NCI-H82 (cell line): ENCODE results near the gene CCIN.

Experiments
- DNase-seq: peaks from one replicate; lab custom pipeline; 2025; lab: John Stamatoyannopoulos, UW

CCIN gene

DNA sequence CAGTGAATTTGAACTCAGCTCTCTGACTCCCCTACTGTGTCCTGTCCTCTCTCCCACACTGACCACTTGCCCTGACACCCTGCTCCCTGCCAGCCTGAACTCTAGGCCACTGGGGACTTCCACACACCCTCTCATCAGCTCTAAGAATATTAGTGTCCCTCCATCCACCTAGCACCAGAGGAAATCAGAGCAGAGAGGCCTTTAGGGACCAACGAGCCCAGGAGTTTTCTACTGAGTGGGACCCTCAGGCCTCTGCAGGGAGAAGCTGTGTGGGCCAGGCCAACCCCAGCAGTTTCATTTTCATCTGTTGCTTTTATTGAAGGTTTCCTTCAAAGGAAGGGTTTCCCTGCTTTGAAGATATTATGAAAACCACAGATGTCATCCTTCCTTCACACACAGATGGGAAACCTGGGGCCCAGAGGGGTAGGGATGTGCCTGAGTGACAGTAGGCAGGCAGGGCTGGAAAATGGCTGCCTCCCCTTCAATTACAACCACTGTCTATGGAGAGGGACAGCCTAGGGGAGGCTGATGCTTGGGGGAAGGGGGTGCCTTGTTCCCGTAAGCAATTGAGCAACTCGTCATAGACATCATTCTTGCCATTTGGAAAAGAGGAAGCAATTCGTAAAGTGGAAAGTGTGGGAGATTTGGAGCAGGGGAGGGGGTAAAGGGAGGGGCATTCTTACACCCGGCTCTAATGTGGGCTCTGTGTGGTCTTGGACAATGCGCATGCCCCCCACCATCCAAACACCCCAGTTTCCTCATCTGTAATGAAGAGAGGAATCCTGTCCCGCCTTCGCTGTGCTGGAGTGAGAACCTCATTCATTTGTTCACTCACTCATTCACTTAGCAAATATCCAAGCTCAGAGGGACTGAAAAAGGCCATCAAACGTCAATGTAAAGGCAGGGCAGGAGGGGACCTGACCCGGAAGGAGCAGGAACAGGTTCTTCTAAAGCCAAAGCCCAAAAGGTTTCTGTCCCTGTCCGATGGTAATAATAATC lies 28.8 kb upstream of the CCIN start:
- DNase-seq, result no peak

DNA sequence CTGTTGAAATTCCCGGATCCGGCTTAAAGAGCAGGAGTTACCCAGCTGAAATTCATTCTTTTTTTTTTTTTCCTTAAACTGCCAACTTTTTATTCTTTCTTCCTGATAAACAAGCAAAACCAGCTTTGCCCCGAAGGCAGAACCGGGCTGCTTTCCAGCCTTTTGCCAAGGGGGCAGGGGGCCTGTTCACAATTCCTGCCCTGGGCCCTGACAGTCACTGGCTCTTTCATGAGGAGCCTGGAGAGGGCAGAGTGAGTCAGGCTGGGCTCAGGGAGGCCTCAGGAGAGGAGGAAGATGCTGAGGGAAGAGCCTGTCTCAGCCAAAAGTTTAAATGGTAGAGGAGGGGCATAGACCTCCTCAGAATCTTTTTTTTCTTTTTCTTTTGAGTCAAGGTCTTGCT lies 27.9 kb upstream of the CCIN start:
- DNase-seq, result no peak

DNA sequence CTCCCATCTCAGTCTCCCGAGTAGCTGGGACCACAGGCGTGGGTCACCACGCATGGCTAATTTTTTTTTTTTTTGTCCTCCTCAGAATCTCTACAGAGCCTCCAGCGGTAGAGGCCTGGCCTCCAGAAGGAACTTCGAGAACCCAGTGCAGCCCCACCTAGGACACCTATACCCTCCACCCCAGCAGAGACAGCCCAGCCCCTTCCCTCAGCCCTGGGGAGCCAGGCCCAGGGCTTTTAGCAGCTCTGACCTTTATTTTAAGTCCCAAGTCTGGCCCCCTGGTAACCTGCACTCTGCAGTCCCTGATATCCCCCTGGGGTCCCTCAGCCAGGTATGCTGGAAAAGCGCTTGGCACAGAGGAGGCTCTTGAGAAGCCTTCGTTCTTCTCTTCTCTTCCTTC lies 27.4 kb upstream of the CCIN start:
- DNase-seq, result no peak

DNA sequence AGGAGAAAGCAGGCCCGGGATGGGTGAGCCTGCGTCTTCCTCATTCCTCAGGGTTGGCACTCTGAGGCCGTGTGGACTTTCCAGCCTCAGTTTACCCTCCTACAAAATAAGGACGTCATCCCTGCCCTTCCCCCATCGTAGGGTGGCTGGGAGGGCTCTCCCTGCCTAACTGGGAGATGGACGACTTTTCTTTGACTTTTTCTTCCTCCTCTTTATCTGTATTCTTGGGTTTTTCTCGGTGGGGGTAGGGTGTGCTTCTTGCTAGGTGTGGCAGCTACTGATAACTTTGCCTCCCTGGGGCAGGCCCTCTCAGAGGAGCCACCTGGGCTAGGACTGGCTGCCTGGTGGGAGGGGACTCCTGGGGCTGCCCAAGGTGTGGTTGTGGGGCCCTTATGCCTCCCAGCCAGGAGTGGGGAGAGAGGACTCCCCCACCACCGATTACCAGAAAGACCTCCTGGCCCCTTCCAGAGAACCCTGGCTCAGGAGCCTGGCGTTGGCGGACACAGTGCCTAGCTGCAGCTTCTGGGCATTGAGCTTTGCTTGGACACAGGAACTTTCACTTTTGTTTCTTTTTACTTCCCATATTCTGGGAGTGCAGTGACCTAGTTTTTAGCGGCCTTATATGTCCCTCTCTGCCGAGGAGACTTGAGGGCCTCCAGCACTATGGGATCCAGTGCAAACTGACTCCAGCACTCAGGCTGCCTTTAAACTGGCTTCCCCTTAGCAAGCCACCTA lies 26.5 kb upstream of the CCIN start:
- no peak for DNase-seq

DNA sequence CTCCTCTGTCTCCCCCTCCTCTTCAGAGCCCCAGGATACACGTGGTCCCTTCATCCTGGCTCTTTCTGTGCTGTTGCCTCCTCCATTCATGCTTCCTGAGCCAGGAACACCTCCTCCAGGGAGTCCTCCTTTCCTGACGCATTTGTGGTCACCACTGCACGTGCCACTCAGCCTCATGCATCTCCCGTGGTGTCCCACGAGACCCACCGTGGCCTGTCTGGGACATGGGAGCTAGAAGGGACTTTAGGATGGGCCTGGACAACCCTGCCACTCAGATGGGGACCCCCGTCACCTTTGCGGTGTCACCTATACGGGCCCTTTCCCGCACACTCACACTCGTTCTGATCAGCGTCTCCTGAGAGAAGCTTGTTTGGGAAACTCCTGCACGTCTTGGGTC lies 25.9 kb upstream of the CCIN start:
- DNase-seq, result no peak

DNA sequence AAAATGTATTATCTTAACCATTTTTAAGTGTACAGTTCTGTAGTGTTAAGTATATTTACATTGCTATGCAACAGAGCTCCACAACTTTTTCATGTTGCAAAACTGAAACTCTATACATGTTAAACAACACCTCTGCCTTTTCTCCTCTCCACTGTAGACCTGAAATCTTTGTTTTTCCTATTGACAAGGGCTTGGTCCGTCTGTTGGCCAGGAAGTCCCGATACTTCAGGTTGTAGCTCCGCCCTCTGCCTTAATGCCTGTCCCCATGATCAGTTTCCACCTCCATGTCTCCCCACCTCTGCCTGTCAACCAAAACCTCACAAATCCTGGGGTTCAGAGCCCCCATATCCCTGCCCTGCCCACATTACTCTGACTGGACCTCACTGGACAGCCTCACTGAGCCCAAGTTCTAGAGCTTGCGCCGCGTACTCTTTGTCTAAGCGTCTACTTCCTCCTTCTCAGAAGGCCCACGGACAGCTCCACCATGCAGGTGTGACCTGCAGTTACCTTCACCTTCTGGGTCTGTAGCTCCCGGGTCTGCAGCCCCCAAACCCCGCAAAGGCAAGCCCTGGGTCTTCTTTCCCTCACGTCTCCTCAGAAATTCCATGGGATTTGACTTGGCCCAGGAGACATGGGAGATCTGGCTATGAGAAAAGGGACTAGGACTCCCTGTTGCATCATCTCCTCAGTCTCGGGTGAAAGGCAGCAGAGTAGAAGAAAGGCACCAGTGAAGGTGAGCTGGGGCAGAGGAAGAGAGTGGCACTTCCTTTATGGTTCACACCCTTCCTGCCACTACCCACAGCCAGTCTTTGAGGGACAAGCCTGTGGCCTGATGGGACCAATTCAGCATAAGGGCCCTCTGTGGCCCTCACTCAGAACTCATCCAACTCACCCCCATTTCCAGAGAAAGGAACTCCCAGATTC lies 24.6 kb upstream of the CCIN start:
- DNase-seq, result no peak

DNA sequence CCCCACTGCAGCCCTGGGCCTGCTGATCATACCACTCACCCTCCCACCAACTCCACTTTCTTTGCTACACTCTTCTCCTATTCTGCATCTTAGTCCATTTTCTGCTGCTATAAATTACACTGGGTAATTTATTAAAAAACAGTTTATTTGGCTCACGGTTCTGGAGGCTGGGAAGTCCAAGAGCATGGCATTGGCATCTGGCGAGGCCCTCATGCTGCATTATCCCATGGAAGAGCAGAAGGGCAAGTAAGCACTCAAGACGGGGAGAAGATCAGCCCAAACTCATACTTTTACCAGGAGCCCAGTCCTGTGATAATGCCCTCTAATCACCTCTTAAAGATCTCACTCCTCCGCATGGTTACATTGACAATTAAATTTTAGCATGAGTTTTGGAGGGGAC lies 23.2 kb upstream of the CCIN start:
- DNase-seq, result no peak

DNA sequence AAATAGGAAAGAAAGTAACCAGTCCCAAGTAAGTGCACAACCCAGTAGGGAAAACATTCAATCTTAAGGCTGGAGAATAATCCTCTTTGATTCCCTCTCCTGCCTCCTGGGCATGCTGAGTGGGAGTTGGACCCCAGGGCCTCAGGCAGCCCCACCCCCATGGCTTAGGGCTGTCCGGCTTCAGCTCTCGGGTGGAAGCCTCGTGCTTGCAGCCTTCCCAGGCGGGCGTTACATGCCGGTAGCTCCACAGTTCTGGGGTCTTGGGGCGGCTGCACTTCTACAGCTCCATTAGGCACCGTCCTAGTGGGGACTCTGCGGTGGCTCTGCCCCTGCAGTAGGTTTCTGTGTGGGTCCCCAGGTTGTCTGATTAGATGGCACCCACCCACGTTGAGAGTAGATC lies 22.5 kb upstream of the CCIN start:
- peak; percentile 12 for DNase-seq

DNA sequence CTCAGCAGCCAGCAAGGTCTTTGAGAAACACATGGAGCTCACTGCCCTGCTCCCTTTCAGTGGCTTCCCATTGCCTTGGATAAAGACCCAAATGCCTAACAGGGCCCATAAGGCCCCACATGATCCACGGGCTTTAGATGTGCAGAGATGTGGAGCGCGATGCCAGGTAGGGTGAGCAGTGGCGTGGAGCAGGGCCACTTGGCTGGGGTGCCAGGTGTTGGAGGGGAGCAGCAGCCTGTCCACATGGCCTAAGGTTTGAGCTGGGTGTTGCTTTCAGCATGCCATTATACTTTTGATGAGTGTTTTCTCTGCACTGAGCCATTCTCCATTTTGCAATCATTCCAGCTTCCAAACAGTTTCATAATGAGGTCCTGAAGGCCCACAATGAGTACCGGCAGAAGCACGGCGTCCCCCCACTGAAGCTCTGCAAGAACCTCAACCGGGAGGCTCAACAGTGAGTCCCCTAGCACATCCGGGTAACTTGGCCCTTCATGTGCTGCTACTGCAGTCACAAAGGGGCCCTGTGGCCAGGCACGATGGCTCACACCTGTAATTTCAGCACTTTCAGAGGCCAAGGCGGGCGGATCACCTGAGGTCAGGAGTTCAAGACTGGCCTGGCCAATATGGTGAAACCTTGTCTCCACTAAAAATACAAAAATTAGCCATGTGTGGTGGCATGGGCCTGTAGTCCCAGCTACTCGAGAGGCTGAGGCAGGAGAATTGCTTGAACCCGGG lies 21.6 kb upstream of the CCIN start:
- no peak for DNase-seq

DNA sequence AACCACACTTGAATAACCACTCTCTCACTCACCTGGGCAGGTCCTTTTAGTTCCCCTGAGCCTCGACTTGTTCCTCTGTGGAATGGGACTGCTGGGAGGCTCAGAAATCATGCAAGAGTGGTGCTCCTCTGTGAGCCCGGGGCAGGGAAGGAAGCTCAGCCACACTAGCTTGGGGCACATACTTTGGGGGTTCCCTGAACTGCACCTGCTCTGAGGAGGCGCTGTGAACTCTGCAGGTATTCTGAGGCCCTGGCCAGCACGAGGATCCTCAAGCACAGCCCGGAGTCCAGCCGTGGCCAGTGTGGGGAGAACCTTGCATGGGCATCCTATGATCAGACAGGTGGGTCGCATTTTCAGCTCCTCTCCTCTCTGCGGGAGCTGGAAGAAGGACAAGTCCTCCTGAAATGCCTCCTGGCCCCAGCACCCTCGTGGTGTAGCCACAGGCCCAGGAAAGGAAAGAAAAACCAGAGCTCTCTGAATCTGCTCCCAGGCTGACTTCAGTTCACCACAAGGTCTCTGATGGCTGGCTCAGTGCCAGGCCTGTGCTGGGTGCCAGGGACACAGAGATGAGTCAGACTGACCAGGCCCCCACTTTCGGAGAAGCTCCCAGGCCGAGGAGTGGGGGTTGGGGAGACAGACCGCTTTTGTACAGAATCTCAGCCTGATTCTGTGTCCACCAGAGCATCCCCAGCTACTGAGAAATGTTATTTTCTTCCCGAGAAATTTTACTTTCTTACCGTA lies 20.7 kb upstream of the CCIN start:
- no peak for DNase-seq

DNA sequence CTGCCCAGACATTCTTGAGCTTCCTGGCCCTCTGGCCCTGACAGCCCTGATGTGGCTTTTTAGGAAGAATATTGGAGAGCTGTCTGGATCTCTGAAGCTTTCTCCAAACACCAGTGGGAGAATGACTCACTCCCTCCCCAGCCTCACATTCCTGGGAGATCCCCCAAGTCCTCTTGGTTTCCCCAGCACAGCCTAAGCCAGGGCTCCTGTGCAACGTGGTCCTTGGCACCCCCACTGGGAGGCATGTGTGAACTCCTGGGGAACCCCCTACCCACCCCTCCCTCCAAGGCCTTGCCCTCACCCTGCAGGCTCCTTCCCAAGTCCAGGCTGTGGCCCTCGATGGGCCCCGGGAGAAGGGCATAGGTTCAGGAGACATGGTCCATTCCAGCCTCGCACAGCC lies 20.0 kb upstream of the CCIN start:
- no peak for DNase-seq

DNA sequence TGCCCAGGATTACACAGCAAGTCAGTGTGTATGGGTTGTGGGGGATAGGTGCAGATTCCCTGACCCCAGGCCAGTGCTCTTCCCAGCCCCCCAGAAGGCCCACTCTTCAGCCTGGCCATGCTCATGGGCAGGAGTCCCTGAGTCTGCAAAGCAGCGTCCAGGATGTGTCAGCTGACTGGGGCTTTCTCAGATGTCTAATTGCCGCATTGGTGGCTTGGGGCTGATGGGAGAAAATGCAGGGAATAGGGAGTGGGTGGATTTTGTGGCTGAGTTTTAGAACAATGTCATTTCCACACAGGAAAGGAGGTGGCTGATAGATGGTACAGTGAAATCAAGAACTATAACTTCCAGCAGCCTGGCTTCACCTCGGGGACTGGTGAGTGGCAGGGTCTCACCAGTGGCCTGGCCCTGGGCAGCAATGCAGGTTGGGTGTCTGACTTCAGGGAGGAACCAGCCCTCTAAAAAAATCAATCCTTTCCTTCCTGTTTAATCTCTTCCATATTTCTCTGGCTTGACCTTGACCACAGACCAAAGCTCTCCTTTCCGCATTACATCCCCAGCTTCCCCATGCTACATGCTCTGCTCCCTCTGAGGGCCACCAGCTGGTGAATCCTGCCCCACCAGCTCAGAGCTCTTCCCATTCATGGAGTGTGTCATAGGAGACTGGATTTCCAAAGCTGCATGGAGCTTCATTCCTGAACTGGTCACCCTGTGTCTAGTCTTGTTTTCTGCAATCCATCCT lies 18.4 kb upstream of the CCIN start:
- DNase-seq, result no peak

DNA sequence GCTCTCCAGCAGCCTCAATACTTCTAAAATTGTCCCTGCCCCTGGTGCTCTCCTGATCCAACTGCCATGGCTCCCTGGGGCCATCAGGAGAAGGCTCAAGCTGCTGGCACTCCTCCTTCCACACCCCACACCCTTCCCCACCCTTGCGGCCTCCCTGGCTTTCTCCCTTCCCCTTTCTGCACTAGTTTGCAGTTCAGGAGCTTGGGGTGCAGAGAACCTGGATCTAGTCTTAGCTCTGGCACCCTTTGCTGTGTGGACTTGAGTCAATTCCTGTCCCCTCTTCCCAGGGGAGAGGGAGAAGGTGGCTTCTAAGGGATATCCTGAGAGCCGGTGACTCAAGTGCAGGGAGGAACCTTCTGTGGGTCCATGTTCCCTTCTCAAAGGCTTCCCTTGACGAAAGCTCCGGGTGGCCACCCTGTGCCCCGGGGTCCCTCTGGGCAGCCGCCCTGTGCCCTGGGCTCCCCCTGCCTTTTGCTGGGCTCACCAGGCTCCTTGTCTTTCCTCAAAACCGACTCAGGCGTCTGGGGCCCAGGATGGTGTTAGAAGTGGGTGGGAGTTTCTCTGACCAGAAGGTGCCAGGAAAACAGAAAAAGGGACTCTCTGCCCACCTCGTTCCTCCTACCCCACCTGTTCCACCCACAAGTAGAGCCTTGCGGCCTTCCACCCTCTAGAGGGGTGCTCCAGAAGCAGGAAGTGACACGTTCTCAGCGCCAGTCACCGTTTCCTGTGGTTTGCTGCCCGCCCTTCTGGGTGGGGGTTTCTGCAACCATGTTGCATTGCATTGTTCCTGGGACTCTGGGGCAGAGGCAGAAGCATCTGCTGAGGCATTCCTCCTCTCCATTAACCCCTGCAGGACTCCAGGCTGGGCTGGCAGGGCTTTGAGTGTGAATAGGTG lies 17.6 kb upstream of the CCIN start:
- DNase-seq, result no peak

DNA sequence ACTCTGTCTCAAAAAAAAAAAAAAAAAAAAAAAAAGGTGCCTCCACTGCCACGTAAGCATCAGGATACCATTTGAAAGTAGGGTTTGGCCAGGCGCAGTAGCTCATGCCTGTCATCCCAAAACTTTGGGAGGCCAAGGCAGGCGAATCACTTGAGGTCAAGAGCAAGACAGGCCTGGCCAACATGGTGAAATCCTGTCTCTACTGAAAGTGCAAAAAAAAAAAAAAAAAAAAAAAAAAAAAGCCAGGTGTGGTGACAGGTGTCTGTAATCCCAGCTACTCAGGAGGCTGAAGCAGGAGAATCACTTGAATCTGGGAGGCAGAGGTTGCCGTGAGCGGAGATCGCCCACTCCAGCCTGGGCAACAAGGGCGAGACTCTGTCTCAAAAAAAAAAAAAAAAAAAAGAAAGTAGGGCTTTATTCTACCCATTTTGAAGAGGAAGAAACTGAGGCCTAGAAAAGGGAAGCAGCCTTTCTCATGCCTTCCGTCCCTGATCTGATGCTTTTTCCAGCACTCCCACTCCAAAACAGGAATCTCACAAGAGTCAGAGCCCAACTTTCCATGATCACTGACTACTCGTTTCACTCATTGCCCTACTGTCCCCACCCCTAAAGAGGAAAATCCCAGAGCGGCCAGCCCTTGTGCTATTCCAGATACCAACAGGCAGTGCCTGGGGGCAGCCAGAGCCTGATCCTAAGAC lies 16.3 kb upstream of the CCIN start:
- DNase-seq, result no peak

DNA sequence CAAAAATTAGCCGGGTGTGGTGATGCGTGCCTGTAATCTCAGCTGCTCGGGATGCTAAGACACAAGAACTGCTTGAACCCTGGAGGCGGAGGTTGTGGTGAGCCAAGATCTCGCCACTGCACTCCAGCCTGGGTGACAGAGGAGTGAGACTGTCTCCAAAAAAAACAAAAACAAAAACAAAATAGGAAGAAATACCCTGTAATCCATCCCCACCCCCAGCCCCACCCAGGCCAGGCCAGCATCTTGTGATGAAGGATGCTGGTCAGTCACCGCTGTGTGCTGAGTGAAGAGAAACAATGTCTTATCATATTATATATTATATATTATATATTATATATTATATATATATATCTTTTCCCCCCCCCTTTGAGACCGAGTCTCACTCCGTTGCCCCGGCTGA lies 15.4 kb upstream of the CCIN start:
- DNase-seq, result no peak

DNA sequence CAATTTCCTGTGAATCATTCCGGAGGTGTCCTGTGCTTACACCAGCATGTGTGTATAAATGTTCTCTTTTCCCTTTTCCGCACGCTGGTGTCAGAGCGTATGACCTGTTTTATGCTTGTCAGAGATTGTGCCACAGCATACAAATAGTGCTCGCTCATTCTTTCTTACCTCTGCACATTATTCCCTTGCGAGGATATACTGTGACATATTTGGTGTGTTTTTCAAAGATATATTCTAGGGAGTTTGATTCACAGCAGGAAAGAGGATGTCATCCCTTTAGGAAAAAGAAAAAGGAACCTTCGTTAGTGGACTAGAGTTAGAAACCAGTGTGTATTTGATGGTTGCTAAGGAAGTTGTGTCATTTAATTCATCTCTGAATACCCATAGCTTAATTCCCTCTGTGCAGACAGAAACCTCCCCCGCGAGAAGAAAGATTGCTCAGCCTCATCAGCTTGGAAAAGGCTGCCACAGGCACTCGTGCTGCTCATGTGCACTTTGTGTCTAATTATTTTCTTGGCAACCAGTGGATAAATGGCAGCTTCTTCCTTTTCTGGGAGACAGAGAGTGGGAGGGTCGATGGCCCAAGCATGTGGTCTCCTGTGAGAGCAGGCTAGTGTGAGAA lies 14.7 kb upstream of the CCIN start:
- DNase-seq, result no peak

DNA sequence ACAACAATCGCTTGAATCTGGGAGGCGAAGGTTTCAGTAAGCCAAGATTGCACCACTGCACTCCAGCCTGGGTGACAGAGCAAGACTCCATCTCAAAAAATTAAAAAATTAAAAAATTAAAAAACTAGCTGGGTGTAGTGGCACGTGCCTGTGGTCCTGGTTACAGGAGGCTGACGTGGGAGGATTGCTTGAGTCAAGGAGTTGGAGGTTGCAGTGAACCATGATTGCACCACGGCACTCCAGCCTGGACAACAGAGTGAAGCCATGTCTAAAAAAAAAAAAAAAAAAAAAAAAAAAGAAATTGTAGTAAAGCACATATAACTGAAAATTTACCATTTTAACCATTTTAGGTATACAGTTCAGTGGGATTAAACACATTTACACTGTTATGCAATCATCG lies 13.1 kb upstream of the CCIN start:
- no peak for DNase-seq

DNA sequence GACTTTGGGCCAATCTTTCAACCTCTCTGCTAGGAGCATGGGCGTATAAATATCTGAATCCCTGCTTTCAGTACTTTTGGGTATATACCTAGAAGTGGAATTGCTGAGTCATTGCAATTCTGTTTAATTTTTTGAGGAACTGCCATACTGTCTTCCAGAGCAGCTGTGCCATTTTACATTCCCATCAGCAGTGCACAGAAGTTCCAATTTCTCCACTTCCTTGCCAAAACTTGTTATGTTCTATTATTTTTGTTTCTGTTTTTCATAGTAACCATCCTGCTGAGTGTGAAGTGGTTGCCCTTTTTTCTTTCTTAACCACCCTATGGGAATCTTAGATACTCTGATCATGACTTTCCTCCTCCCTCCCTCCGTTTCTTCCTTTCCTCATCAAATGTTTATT lies 11.1 kb upstream of the CCIN start:
- no peak for DNase-seq
